Trophoblast cell (in vitro differentiated cells and primary cell): Measurements from ENCODE around the gene RELA.

ENCODE experiments used
- DNase-seq, 2 donors: peaks; one replicate each; pipeline ENCODE4 v3.0.0-alpha.2; 2016
- H2AFZ ChIP-seq: 2 replicates; pipeline ENCODE4 v1.6.1; 2013; ENCODE audit warnings: low read length, moderate library complexity, mild to moderate bottlenecking; ENCODE audit not compliant: insufficient read depth, poor library complexity
- H2AK5ac ChIP-seq: 2 replicates; pipeline ENCODE4 v1.6.1; 2013; ENCODE audit warnings: mild to moderate bottlenecking, low read length
- H2BK120ac ChIP-seq: 2 replicates; pipeline ENCODE4 v1.6.1; 2013; ENCODE audit warnings: low read length, mild to moderate bottlenecking, moderate library complexity; ENCODE audit not compliant: insufficient read depth, poor library complexity
- H2BK12ac ChIP-seq: 2 replicates; pipeline ENCODE4 v1.6.1; 2013; ENCODE audit warnings: mild to moderate bottlenecking, low read length, moderate library complexity
- H2BK5ac ChIP-seq: 2 replicates; pipeline ENCODE4 v1.6.1; 2013; ENCODE audit warnings: low read length, low read depth, moderate library complexity, mild to moderate bottlenecking; ENCODE audit not compliant: poor library complexity
- H3K14ac ChIP-seq: 2 replicates; pipeline ENCODE4 v1.6.1; 2013; ENCODE audit warnings: mild to moderate bottlenecking, low read length
- H3K18ac ChIP-seq: 2 replicates; pipeline ENCODE4 v1.6.1; 2013; ENCODE audit warnings: mild to moderate bottlenecking, low read length
- H3K23ac ChIP-seq: 2 replicates; pipeline ENCODE4 v1.6.1; 2013; ENCODE audit warnings: low read length
- H3K27ac ChIP-seq: 2 replicates; pipeline ENCODE4 v1.5.1; 2013; ENCODE audit warnings: low read depth, mild to moderate bottlenecking, inconsistent platforms, low read length, moderate library complexity
- H3K27me3 ChIP-seq: 2 replicates; pipeline ENCODE4 v1.6.1; 2013; ENCODE audit warnings: inconsistent platforms, mild to moderate bottlenecking, low read length, moderate library complexity; ENCODE audit not compliant: insufficient read depth
- H3K36me3 ChIP-seq, 2 experiments: 1 replicate in 1 of 2; 2 replicates in 1 of 2; pipeline ENCODE4 v1.6.1; 2013; ENCODE audit warnings: low read length in 2 of 2, mild to moderate bottlenecking in 2 of 2, moderate library complexity in 1 of 2; ENCODE audit not compliant: insufficient read depth in 2 of 2, control insufficient read depth in 1 of 2
- H3K4ac ChIP-seq: 2 replicates; pipeline ENCODE4 v1.6.1; 2013; ENCODE audit warnings: low read depth, mild to moderate bottlenecking, low read length, moderate library complexity
- H3K4me1 ChIP-seq, 2 experiments: 1 replicate in 1 of 2; 2 replicates in 1 of 2; pipeline ENCODE4 v1.6.1; 2013; ENCODE audit warnings: low read length in 2 of 2, mild to moderate bottlenecking in 2 of 2, moderate library complexity in 1 of 2; ENCODE audit not compliant: insufficient read depth in 2 of 2, control insufficient read depth in 1 of 2
- H3K4me2 ChIP-seq: 2 replicates; pipeline ENCODE4 v1.6.1; 2013; ENCODE audit warnings: inconsistent platforms, mild to moderate bottlenecking, low read length, moderate library complexity
- H3K4me3 ChIP-seq: 2 replicates; pipeline ENCODE4 v1.5.1; 2013; ENCODE audit warnings: mild to moderate bottlenecking, low read depth, low read length, inconsistent platforms
- H3K79me1 ChIP-seq: one replicate; pipeline ENCODE4 v1.6.1; 2013; ENCODE audit warnings: low read length
- H3K79me2 ChIP-seq: 2 replicates; pipeline ENCODE4 v1.6.1; 2013; ENCODE audit warnings: low read length, mild to moderate bottlenecking; ENCODE audit not compliant: control insufficient read depth, insufficient read depth, poor library complexity
- H3K9ac ChIP-seq: 2 replicates; pipeline ENCODE4 v1.6.1; 2013; ENCODE audit warnings: mild to moderate bottlenecking, low read length
- H3K9me3 ChIP-seq: 2 replicates; pipeline ENCODE4 v1.6.1; 2013; ENCODE audit warnings: low read depth, mild to moderate bottlenecking, control low read depth, inconsistent platforms, low read length; ENCODE audit not compliant: insufficient read depth
- H4K12ac ChIP-seq: 2 replicates; pipeline ENCODE4 v1.6.1; 2013; ENCODE audit warnings: low read depth, mild to moderate bottlenecking, low read length, moderate library complexity
- H4K8ac ChIP-seq: 2 replicates; pipeline ENCODE4 v1.6.1; 2013; ENCODE audit warnings: low read depth, mild to moderate bottlenecking, low read length, moderate library complexity
- H4K91ac ChIP-seq: one replicate; pipeline ENCODE4 v1.6.1; 2013; ENCODE audit warnings: low read depth, mild to moderate bottlenecking, low read length, moderate library complexity
- WGBS: extraction: QIAGEN DNeasy Blood & Tissue Kit; methylation state at CpG from one replicate; pipeline ENCODE4 v1.1.7; 2013; ENCODE audit warnings: missing lambda C conversion rate; ENCODE audit not compliant: insufficient read length, insufficient coverage; ENCODE audit errors: extremely low coverage; 5-methylcytosine and 5-hydroxymethylcytosine counted together

The RELA gene

GRCh38 chr11:65649656-65650546 is 12.8 kb downstream of the RELA start:
- Histone ChIP-seq H2BK5ac (no peak overlapping the region), H3K27ac (no peak overlapping the region), H3K4me1 (peaks cover 23 to 38% of the 10 kb centered on the region in 2 experiments), H2BK12ac (no peak overlapping the region), H3K9ac (no peak overlapping the region), H3K4me2 (no peak overlapping the region), H3K18ac (no peak overlapping the region), H4K12ac (no peak overlapping the region), H3K23ac (no peak overlapping the region), H3K4ac (no peak overlapping the region), H3K36me3 (peaks cover 40 to 41% of the 10 kb centered on the region in 2 experiments), H3K79me1 (peaks cover 14% of the 10 kb centered on the region), H3K14ac (no peak overlapping the region), H3K4me3 (no peak overlapping the region), H2AK5ac (no peak overlapping the region), H4K8ac (no peak overlapping the region), H2AFZ (no peak overlapping the region), H2BK120ac (no peak overlapping the region), H3K27me3 (no peaks in the 10 kb centered on the region), H3K9me3 (peaks cover 8% of the 10 kb centered on the region), H3K79me2 (peaks cover 4% of the 10 kb centered on the region), H4K91ac (no peak overlapping the region)
- WGBS, result no CpG with 5 or more reads among the region's 16 CpGs
- no peak for DNase-seq

GRCh38 chr11:65648997-65649493 is 13.7 kb downstream of the RELA start:
- DNase-seq, result no peak
- WGBS, result no CpG with 5 or more reads among the region's 12 CpGs

GRCh38 chr11:65646958-65647701 is 15.6 kb downstream of the RELA start:
- H3K4ac ChIP-seq, result no peak overlapping the region
- DNase-seq, result peak; percentile 53 to 71
- no peak overlapping the region for H3K23ac ChIP-seq
- peak overlapping the region; percentile 48 for H3K18ac ChIP-seq
- peak overlapping the region; percentile 50 for H4K12ac ChIP-seq
- no CpG with 5 or more reads among the region's 87 CpGs for WGBS
- peaks cover under 1% of the 10 kb centered on the region for H3K79me2 ChIP-seq
- H2BK12ac ChIP-seq, result no peak overlapping the region
- no peaks in the 10 kb centered on the region for H3K27me3 ChIP-seq
- peak overlapping the region; percentile 60 for H3K4me3 ChIP-seq
- peak overlapping the region; percentile 60 for H3K4me2 ChIP-seq
- H2AK5ac ChIP-seq, result no peak overlapping the region
- H4K8ac ChIP-seq, result peak overlapping the region; percentile 75
- H3K4me1 ChIP-seq, result peaks cover 14 to 29% of the 10 kb centered on the region in 2 experiments
- H2BK5ac ChIP-seq, result no peak overlapping the region
- peaks cover 3% of the 10 kb centered on the region for H3K79me1 ChIP-seq
- H4K91ac ChIP-seq, result peak overlapping the region; percentile 37
- H3K14ac ChIP-seq, result peak overlapping the region; percentile 21
- H3K9me3 ChIP-seq, result peaks cover 8% of the 10 kb centered on the region
- peak overlapping the region; percentile 47 for H2AFZ ChIP-seq
- H3K27ac ChIP-seq, result no peak overlapping the region
- H3K9ac ChIP-seq, result no peak overlapping the region
- peak overlapping the region; percentile 43 for H2BK120ac ChIP-seq
- H3K36me3 ChIP-seq, result peaks cover 28 to 29% of the 10 kb centered on the region in 2 experiments

More at GRCh38 chr11:65648997-65649493, 13.7 kb downstream of the RELA start:
- peaks cover 8% of the 10 kb centered on the region for H3K9me3 ChIP-seq
- H3K79me2 ChIP-seq, result peaks cover 4% of the 10 kb centered on the region
- no peak overlapping the region for H2BK12ac ChIP-seq
- peaks cover 23 to 38% of the 10 kb centered on the region in 2 experiments for H3K4me1 ChIP-seq
- H2BK120ac ChIP-seq, result no peak overlapping the region
- peaks cover 14% of the 10 kb centered on the region for H3K79me1 ChIP-seq
- H3K4me3 ChIP-seq, result no peak overlapping the region
- H3K23ac ChIP-seq, result no peak overlapping the region
- no peak overlapping the region for H3K14ac ChIP-seq
- H4K8ac ChIP-seq, result no peak overlapping the region
- H2BK5ac ChIP-seq, result no peak overlapping the region
- H2AFZ ChIP-seq, result no peak overlapping the region
- no peak overlapping the region for H4K12ac ChIP-seq
- no peak overlapping the region for H2AK5ac ChIP-seq
- H3K36me3 ChIP-seq, result peaks cover 33 to 34% of the 10 kb centered on the region in 2 experiments
- no peak overlapping the region for H4K91ac ChIP-seq
- H3K4me2 ChIP-seq, result no peak overlapping the region
- H3K4ac ChIP-seq, result no peak overlapping the region
- no peak overlapping the region for H3K27ac ChIP-seq
- no peaks in the 10 kb centered on the region for H3K27me3 ChIP-seq
- no peak overlapping the region for H3K9ac ChIP-seq
- H3K18ac ChIP-seq, result no peak overlapping the region

- Histone ChIP-seq H3K18ac (no peak overlapping the region), H3K9me3 (peaks cover 9% of the 10 kb centered on the region), H3K4me3 (no peak overlapping the region), H2AK5ac (no peak overlapping the region), H4K8ac (no peak overlapping the region), H3K27me3 (no peaks in the 10 kb centered on the region), H3K27ac (no peak overlapping the region), H4K12ac (no peak overlapping the region), H3K23ac (no peak overlapping the region), H3K79me2 (no peaks in the 10 kb centered on the region), H3K36me3 (peaks cover 28 to 29% of the 10 kb centered on the region in 2 experiments), H3K4me2 (peak overlapping the region; percentile 60), H2BK12ac (no peak overlapping the region), H3K14ac (no peak overlapping the region), H3K4me1 (peaks cover 16 to 29% of the 10 kb centered on the region in 2 experiments), H3K9ac (no peak overlapping the region), H2AFZ (no peak overlapping the region), H2BK120ac (no peak overlapping the region), H3K4ac (no peak overlapping the region), H2BK5ac (no peak overlapping the region), H4K91ac (no peak overlapping the region), H3K79me1 (no peaks in the 10 kb centered on the region)
- no CpG with 5 or more reads among the region's 68 CpGs for whole genome bisulfite sequencing
- no peak for DNase-seq
Observed at GRCh38 chr11:65646288-65646957, 16.3 kb downstream of the RELA start.
